IMR-90 (cell line): ENCODE data around the gene MAP3K8. TPM values are rescaled to one million over a fixed set of nuclear protein-coding genes. Genes with fewer than 3 reads are reported as not detected.

Source experiments
- ATAC-seq: fragments of 200-7000 bp; cut with Tn5 transposase; 2 replicates; pipeline ENCODE4 v1.9.1; 2020; ENCODE audit warnings: low read depth, mild to moderate bottlenecking, moderate library complexity
- BruUV-seq: library from RNA; stranded (reverse); fragments of 400-500 nt; replicated peaks from 2 replicates; lab custom pipeline; 2021; lab: Mats Ljungman, UMichigan
- CTCF ChIA-PET: fragments of 300-600 bp; formaldehyde crosslinking; extraction: SDS; loops from one replicate; lab custom pipeline; 2021; ENCODE audit warnings: antibody characterized with exemption; lab: Yijun Ruan, JAX
- POLR2A ChIA-PET: fragments of 300-600 bp; sonication (Branson Sonifier 250); formaldehyde crosslinking; loops from one replicate; lab custom pipeline; 2022; ENCODE audit warnings: antibody characterized with exemption; ENCODE audit not compliant: unreplicated experiment; lab: Charles Lee
- DNase-seq: peaks from one replicate; pipeline ENCODE4 v3.0.0; 2013
- H2AFZ ChIP-seq: replicated peaks from 2 replicates; pipeline ENCODE3; 2013; ENCODE audit warnings: low read length, mild to moderate bottlenecking; ENCODE audit not compliant: poor library complexity
- H2AK5ac ChIP-seq: 2 replicates; pipeline ENCODE4 v1.6.1; 2013; ENCODE audit warnings: low read depth, low read length, inconsistent platforms
- H2AK9ac ChIP-seq: replicated peaks from 2 replicates; pipeline ENCODE3; 2013; ENCODE audit warnings: mild to moderate bottlenecking, low read depth, low read length, moderate library complexity; ENCODE audit not compliant: poor library complexity
- H2BK120ac ChIP-seq: 2 replicates; pipeline ENCODE4 v1.6.1; 2013; ENCODE audit warnings: low read depth, low read length, inconsistent platforms
- H2BK15ac ChIP-seq: 3 replicates; pipeline ENCODE4 v1.6.1; 2013; ENCODE audit warnings: low read depth, low read length, inconsistent platforms
- H2BK20ac ChIP-seq: 2 replicates; pipeline ENCODE4 v1.6.1; 2013; ENCODE audit warnings: low read depth, mild to moderate bottlenecking, inconsistent platforms, low read length, moderate library complexity
- H2BK5ac ChIP-seq: 2 replicates; pipeline ENCODE4 v1.6.1; 2013; ENCODE audit warnings: mild to moderate bottlenecking, low read depth, low read length, inconsistent platforms; ENCODE audit not compliant: poor library complexity, severe bottlenecking
- H3K14ac ChIP-seq: replicated peaks from 2 replicates; pipeline ENCODE4 v1.6.1; 2013; ENCODE audit warnings: low read depth, low read length, inconsistent platforms
- H3K18ac ChIP-seq: 2 replicates; pipeline ENCODE4 v1.6.1; 2013; ENCODE audit warnings: low read depth, low read length, control low read depth
- H3K23ac ChIP-seq: 2 replicates; pipeline ENCODE4 v1.6.1; 2013; ENCODE audit warnings: low read depth, low read length, inconsistent platforms
- H3K27ac ChIP-seq: 2 replicates; pipeline ENCODE4 v1.5.1; 2013; ENCODE audit warnings: mild to moderate bottlenecking, control low read depth, low read length; ENCODE audit not compliant: insufficient read depth
- H3K27me3 ChIP-seq: 2 replicates; pipeline ENCODE4 v1.6.1; 2013; ENCODE audit warnings: low read length; ENCODE audit not compliant: control insufficient read depth, insufficient read depth
- H3K36me3 ChIP-seq: 2 replicates; pipeline ENCODE4 v1.6.1; 2013; ENCODE audit warnings: low read length, mixed read lengths; ENCODE audit not compliant: control insufficient read depth, insufficient read depth
- H3K4ac ChIP-seq: 2 replicates; pipeline ENCODE4 v1.6.1; 2013; ENCODE audit warnings: low read depth, low read length, inconsistent platforms
- H3K4me1 ChIP-seq: 2 replicates; pipeline ENCODE4 v1.6.1; 2013; ENCODE audit warnings: low read length, mixed read lengths; ENCODE audit not compliant: control insufficient read depth, insufficient read depth
- H3K4me2 ChIP-seq: 2 replicates; pipeline ENCODE4 v1.6.1; 2013; ENCODE audit warnings: low read depth, mild to moderate bottlenecking, control low read depth, low read length, moderate library complexity
- H3K4me3 ChIP-seq: 2 replicates; pipeline ENCODE4 v1.5.1; 2013; ENCODE audit warnings: low read depth, mild to moderate bottlenecking, control low read depth, low read length, moderate library complexity; ENCODE audit not compliant: insufficient read depth
- H3K56ac ChIP-seq: 2 replicates; pipeline ENCODE4 v1.6.1; 2013; ENCODE audit warnings: low read length, inconsistent platforms; ENCODE audit not compliant: insufficient read depth; ENCODE audit errors: extremely low read depth
- H3K79me1 ChIP-seq, 2 experiments: 2 replicates each; pipeline ENCODE4 v1.6.1; 2013; ENCODE audit warnings: low read length in 2 of 2, inconsistent platforms in 1 of 2, low read depth in 1 of 2
- H3K9ac ChIP-seq: 2 replicates; pipeline ENCODE4 v1.6.1; 2013; ENCODE audit warnings: low read depth, low read length, control low read depth
- H3K9me1 ChIP-seq: 2 replicates; pipeline ENCODE4 v1.6.1; 2013; ENCODE audit warnings: low read length, inconsistent platforms; ENCODE audit not compliant: insufficient read depth
- H3K9me3 ChIP-seq: 2 replicates; pipeline ENCODE4 v1.6.1; 2013; ENCODE audit warnings: low read length; ENCODE audit not compliant: control insufficient read depth, insufficient read depth
- H4K20me1 ChIP-seq: 2 replicates; pipeline ENCODE4 v1.6.1; 2013; ENCODE audit warnings: low read length, inconsistent platforms; ENCODE audit not compliant: insufficient read depth
- H4K5ac ChIP-seq: 2 replicates; pipeline ENCODE4 v1.6.1; 2013; ENCODE audit warnings: mild to moderate bottlenecking, low read depth, low read length, control low read depth
- H4K8ac ChIP-seq, 2 experiments: 2 replicates each; pipeline ENCODE4 v1.6.1; 2013; ENCODE audit warnings: low read depth in 2 of 2, low read length in 2 of 2, control low read depth in 1 of 2, inconsistent platforms in 1 of 2
- H4K91ac ChIP-seq: 2 replicates; pipeline ENCODE4 v1.6.1; 2013; ENCODE audit warnings: low read depth, low read length, inconsistent platforms; ENCODE audit not compliant: insufficient read depth
- BHLHE40 ChIP-seq: fragments of 150-350 bp; IDR thresholded peaks from 2 replicates; pipeline ENCODE4 v1.6.1; 2016; ENCODE audit warnings: mild to moderate bottlenecking, low read depth, low read length
- CEBPB ChIP-seq: IDR thresholded peaks from 2 replicates; pipeline ENCODE4 v1.6.1; 2012; ENCODE audit warnings: low read depth, low read length, improper control_type of control experiment
- CHD1 ChIP-seq: IDR thresholded peaks from 2 replicates; pipeline ENCODE4 v1.6.1; 2012; ENCODE audit warnings: low read depth, low read length, improper control_type of control experiment
- FOS ChIP-seq: fragments of 150-350 bp; IDR thresholded peaks from 2 replicates; pipeline ENCODE4 v1.6.1; 2016; ENCODE audit warnings: low read depth, low read length
- MAFK ChIP-seq: IDR thresholded peaks from 2 replicates; pipeline ENCODE4 v1.6.1; 2012; ENCODE audit warnings: low read depth, low read length, improper control_type of control experiment
- MAZ ChIP-seq: IDR thresholded peaks from 2 replicates; pipeline ENCODE4 v1.6.1; 2012; ENCODE audit warnings: low read depth, mild to moderate bottlenecking, low read length, improper control_type of control experiment, moderate library complexity, borderline replicate concordance
- MXI1 ChIP-seq: IDR thresholded peaks from 2 replicates; pipeline ENCODE4 v1.6.1; 2012; ENCODE audit warnings: low read depth, mild to moderate bottlenecking, low read length, moderate library complexity, borderline replicate concordance
- NFE2L2 ChIP-seq: fragments of 150-350 bp; IDR thresholded peaks from 2 replicates; pipeline ENCODE4 v1.6.1; 2016; ENCODE audit warnings: low read depth, mild to moderate bottlenecking, low read length
- POLR2A ChIP-seq: IDR thresholded peaks from 2 replicates; pipeline ENCODE4 v1.6.1; 2012; ENCODE audit warnings: mild to moderate bottlenecking, low read depth, low read length
- RAD21 ChIP-seq: IDR thresholded peaks from 2 replicates; pipeline ENCODE4 v1.6.1; 2012; ENCODE audit warnings: low read length, improper control_type of control experiment
- RCOR1 ChIP-seq: IDR thresholded peaks from 2 replicates; pipeline ENCODE4 v1.6.1; 2012; ENCODE audit warnings: mild to moderate bottlenecking, low read length, improper control_type of control experiment; ENCODE audit not compliant: insufficient replicate concordance
- RFX5 ChIP-seq: IDR thresholded peaks from 2 replicates; pipeline ENCODE4 v1.8.0; 2012; ENCODE audit warnings: low read depth, mild to moderate bottlenecking, low read length, moderate library complexity
- SMC3 ChIP-seq: fragments of 150-350 bp; IDR thresholded peaks from 2 replicates; pipeline ENCODE4 v1.6.1; 2016; ENCODE audit warnings: low read depth, mild to moderate bottlenecking, antibody characterized with exemption, low read length, moderate library complexity
- WGBS, 2 experiments: methylation state at CpG; one replicate each; pipeline versions ENCODE4 v1.1.5 to v1.1.7; 2013; ENCODE audit warnings: missing lambda C conversion rate in 2 of 2; ENCODE audit not compliant: insufficient read length in 1 of 2; ENCODE audit errors: extremely low coverage in 2 of 2; 5-methylcytosine and 5-hydroxymethylcytosine counted together
- dilution Hi-C: fragments of 300-500 bp; cut with HindIII; formaldehyde crosslinking; loops from one replicate; pipeline ENCODE4 v1.14.3; 2018; ENCODE audit warnings: low sequenced_read_pairs; ENCODE audit not compliant: unreplicated experiment
- in situ Hi-C: fragments of 300-500 bp; cut with MboI; formaldehyde crosslinking; loops from 3 replicates; pipeline ENCODE4 v1.14.3; 2019; ENCODE audit warnings: low sequenced_read_pairs, inconsistent platforms, mixed read lengths
- intact Hi-C: fragments of 100-400 bp; cut with micrococcal nuclease; formaldehyde crosslinking; loops from 2 replicates; pipeline ENCODE4 v1.10.0; 2022
- polyA plus RNA-seq, 3 experiments: library from polyadenylated mRNA; depleted of rRNA; stranded (reverse); fragments of >200 nt; gene quantifications; 2 replicates each; pipeline ENCODE4 v1.2.3, GENCODE V29; 2012; ENCODE audit warnings: low replicate concordance in 1 of 3
- total RNA-seq: library from RNA; depleted of rRNA; stranded (reverse); fragments of >200 nt; gene quantifications from 2 replicates; pipeline ENCODE4 v1.2.3, GENCODE V29; 2012
- TF ChIP-seq, protein P1 (sequence below): fragments of 150-350 bp; IDR thresholded peaks from 2 replicates; pipeline ENCODE4 v1.6.1; 2016; ENCODE audit warnings: low read depth, mild to moderate bottlenecking, low read length, moderate library complexity, borderline replicate concordance
- TF ChIP-seq, protein P2 (sequence below): conservative IDR thresholded peaks from 2 replicates; pipeline ENCODE4 v1.5.1; 2012; ENCODE audit warnings: mild to moderate bottlenecking, low read depth, low read length, improper control_type of control experiment

The MAP3K8 gene
- total and polyA plus RNA-seq, 2 of the 4 experiments (the other 2 are of a cell fraction): 1.8 to 2.6 TPM

- DNase-seq: peak; percentile 86
- H2AK9ac ChIP-seq: no peak overlapping the region
- WGBS, 2 experiments: no CpG with 5 or more reads among the region's 8 CpGs
- ChIA-PET CTCF (interaction anchor here (0.6 to 1.3 kb wide), 5 partner anchors 9 to 248 kb away, joined by 3 to 6 read pairs (median 5); partner anchors contain the start of gene MAP3K8), POLR2A (no interaction called here)
- H3K14ac ChIP-seq: peak overlapping the region; percentile 18; the same call in 1 of the 2 replicates
- peaks cover 10% of the 10 kb centered on the region for H3K4me1 ChIP-seq
- peak overlapping the region; percentile 65 for H2BK20ac ChIP-seq
- H2AFZ ChIP-seq: peak overlapping the region; percentile 79
- peak overlapping the region; percentile 46 for H4K91ac ChIP-seq
- peak; percentile 94 for ATAC-seq
- H3K9me3 ChIP-seq: no peaks in the 10 kb centered on the region
- H3K4me2 ChIP-seq: peak overlapping the region; percentile 6; the same call in 1 of the 2 replicates
- no peaks in the 10 kb centered on the region for H3K79me1 ChIP-seq
- peak overlapping the region; percentile 33; the same call in 1 of the 2 replicates for H3K27ac ChIP-seq
- peaks cover 15% of the 10 kb centered on the region for H3K9me1 ChIP-seq
- no peaks in the 10 kb centered on the region for H3K36me3 ChIP-seq
- no TSS peak for BruUV-seq
- H4K5ac ChIP-seq: peak overlapping the region; percentile 50
- peak overlapping the region; percentile 39 for H3K4ac ChIP-seq
- in situ Hi-C loops (no loop called here), intact Hi-C loops (loop anchor here (1.0 kb wide), 1 partner anchor 11 kb away; the partner anchor contains the start of gene MAP3K8), dilution Hi-C loops (no loop called here)
- H4K20me1 ChIP-seq: no peaks in the 10 kb centered on the region
- H3K4me3 ChIP-seq: no peak overlapping the region
- H3K56ac ChIP-seq: no peak overlapping the region
- H3K23ac ChIP-seq: peak overlapping the region; percentile 19; the same call in 1 of the 2 replicates
- peak overlapping the region; percentile 20 to 59; a peak in 3 of 4 replicates for H4K8ac ChIP-seq
- peak overlapping the region; percentile 48 for H2AK5ac ChIP-seq
- no peaks in the 10 kb centered on the region for H3K27me3 ChIP-seq
- no peak overlapping the region for H2BK15ac ChIP-seq
- H3K9ac ChIP-seq: no peak overlapping the region
- H2BK5ac ChIP-seq: no peak overlapping the region
- peak overlapping the region; percentile 52 for H3K18ac ChIP-seq
- peak overlapping the region; percentile 11 for H2BK120ac ChIP-seq
- TF ChIP-seq BHLHE40 (no peak), FOS (peak; percentile 39; the same call in 1 of the 2 replicates), NFE2L2 (no peak), MAZ (no peak), MXI1 (no peak), RAD21 (no peak), POLR2A (0 out of 2 replicates have a peak, but pooled peaks have one; percentile 33), RCOR1 (peak; percentile 22), RFX5 (peak; percentile 32; the same call in 1 of the 2 replicates), CEBPB (peak; percentile 95), SMC3 (no peak), MAFK (no peak), CHD1 (no peak)
- TF ChIP-seq, protein P1, sequence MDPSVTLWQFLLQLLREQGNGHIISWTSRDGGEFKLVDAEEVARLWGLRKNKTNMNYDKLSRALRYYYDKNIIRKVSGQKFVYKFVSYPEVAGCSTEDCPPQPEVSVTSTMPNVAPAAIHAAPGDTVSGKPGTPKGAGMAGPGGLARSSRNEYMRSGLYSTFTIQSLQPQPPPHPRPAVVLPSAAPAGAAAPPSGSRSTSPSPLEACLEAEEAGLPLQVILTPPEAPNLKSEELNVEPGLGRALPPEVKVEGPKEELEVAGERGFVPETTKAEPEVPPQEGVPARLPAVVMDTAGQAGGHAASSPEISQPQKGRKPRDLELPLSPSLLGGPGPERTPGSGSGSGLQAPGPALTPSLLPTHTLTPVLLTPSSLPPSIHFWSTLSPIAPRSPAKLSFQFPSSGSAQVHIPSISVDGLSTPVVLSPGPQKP: no peak
- TF ChIP-seq, protein P2, sequence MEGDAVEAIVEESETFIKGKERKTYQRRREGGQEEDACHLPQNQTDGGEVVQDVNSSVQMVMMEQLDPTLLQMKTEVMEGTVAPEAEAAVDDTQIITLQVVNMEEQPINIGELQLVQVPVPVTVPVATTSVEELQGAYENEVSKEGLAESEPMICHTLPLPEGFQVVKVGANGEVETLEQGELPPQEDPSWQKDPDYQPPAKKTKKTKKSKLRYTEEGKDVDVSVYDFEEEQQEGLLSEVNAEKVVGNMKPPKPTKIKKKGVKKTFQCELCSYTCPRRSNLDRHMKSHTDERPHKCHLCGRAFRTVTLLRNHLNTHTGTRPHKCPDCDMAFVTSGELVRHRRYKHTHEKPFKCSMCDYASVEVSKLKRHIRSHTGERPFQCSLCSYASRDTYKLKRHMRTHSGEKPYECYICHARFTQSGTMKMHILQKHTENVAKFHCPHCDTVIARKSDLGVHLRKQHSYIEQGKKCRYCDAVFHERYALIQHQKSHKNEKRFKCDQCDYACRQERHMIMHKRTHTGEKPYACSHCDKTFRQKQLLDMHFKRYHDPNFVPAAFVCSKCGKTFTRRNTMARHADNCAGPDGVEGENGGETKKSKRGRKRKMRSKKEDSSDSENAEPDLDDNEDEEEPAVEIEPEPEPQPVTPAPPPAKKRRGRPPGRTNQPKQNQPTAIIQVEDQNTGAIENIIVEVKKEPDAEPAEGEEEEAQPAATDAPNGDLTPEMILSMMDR: no peak
These were observed 10.9 kb upstream of the MAP3K8 start for GRCh38 chr10:30422981-30423654.
